Measurements from ENCODE around the gene PPP1CC. TPM values are rescaled to one million over a fixed set of nuclear protein-coding genes. Genes with fewer than 3 reads are reported as not detected.

The PPP1CC gene
- total RNA-seq, 1 donor from 2014 or later: 102 TPM

Other genes with a start within 250 kb of the PPP1CC start
- gene VPS29, start 240.8 kb downstream of the PPP1CC start, total RNA-seq: 76.3 TPM
- gene RAD9B, start 240.6 kb downstream of the PPP1CC start, total RNA-seq: 0.65 TPM
- gene PPTC7, start 159.6 kb downstream of the PPP1CC start, total RNA-seq: 55.0 TPM
- 20.7 TPM for gene TCTN1, start 128.8 kb downstream of the PPP1CC start, total RNA-seq
- 3.5 TPM for gene HVCN1, start 53.8 kb downstream of the PPP1CC start, total RNA-seq
- gene CCDC63, start 104.1 kb upstream of the PPP1CC start, total RNA-seq: not detected
- 24,495 TPM for gene MYL2, start 177.7 kb upstream of the PPP1CC start, total RNA-seq

Data from cardiac septum (tissue), 1 donor.